Suppressor macrophage (primary cell): ENCODE measurements around the gene UBR3.

ENCODE experiments used
- DNase-seq, 4 experiments: peaks; one replicate each; pipeline ENCODE4 v3.0.0-alpha.2; 2020 to 2022

The UBR3 gene

GRCh38 chr2:170052151-170052550 is 224.9 kb downstream of the UBR3 start:
- peak; percentile 2 to 74 (median 38) for DNase-seq

DNA sequence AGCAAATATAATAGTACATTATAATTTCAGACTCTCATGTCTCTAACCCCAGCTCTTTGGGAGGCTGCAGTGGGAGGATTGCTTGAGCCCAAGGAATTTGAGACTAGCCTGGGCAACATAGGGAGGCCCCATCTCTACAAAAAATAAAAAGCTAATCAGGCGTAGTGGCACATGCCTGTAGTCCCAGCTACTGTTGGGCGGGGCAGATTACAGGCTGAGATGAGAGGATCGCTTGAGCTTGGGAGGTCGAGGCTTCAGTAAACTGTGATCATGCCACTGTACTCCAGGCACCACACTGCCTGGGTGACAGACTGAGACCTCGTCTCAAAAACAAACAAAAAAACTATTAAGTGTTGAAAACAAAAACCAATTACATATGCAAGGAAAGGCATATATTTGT is 227.7 kb downstream of the UBR3 start:
- no peak for DNase-seq

DNA sequence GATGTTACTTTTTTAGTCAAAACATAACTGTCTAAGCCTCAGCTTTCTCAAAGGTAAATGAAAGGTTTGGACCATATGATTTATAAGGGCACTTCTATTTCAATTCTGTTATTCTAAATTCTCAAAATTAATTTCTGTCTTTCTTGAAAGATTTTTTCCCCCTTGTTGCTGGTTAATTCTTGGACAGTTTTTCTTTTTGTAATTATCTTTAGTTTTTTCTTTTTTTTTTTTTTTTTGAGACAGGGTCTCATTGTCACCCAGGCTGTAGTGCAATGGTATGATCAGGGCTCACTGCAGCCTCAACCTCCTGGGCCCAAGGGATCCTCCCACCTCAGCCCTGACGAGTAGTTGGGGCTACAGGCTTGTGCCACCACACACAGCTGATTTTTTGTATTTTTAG is 229.6 kb downstream of the UBR3 start:
- DNase-seq = no peak

GRCh38 chr2:170063456-170064235 is 236.4 kb downstream of the UBR3 start:
- no peak for DNase-seq

GRCh38 chr2:170070778-170071177 is 243.5 kb downstream of the UBR3 start:
- DNase-seq = no peak

DNA sequence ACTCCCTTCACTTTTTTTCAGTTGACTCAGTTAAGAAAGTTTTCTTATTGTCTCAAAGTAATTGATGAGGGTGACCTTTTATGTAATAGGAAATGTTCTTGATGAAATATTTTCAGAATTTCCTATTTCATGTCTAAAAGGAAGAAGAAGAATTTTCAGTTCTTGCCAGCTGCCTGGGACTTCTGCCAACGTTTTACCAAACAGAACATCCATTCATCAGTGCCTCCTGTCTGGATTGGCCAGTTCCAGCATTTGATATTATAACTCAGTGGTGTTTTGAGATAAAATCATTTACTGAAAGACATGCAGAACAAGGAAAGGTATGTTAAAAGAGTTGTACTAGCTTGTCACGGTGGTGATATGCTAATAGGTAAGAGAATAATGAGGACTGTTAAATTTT is 246.0 kb downstream of the UBR3 start:
- peak in 3 of 4 experiments; percentile 2 to 16 (median 8) for DNase-seq

DNA sequence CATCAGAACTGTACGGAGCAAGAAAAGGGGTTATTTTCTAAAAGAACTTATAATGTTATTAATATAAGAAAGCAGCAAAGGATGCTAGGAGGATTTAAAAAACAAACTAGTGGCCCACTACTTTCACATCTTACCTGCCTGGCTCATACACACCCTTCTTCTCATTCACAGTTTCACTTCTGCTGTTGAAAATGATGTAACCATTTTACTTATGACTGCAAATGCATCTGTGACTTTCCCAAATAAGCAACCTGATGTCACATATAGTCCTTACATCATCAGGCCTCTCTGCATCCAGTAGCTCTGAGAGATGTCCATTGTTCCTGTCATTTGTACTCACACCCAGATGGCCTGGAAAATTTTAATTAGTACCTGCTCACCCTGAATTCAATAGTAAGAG is 248.9 kb downstream of the UBR3 start:
- peak in 1 of 4 experiments; percentile 1 for DNase-seq

DNA sequence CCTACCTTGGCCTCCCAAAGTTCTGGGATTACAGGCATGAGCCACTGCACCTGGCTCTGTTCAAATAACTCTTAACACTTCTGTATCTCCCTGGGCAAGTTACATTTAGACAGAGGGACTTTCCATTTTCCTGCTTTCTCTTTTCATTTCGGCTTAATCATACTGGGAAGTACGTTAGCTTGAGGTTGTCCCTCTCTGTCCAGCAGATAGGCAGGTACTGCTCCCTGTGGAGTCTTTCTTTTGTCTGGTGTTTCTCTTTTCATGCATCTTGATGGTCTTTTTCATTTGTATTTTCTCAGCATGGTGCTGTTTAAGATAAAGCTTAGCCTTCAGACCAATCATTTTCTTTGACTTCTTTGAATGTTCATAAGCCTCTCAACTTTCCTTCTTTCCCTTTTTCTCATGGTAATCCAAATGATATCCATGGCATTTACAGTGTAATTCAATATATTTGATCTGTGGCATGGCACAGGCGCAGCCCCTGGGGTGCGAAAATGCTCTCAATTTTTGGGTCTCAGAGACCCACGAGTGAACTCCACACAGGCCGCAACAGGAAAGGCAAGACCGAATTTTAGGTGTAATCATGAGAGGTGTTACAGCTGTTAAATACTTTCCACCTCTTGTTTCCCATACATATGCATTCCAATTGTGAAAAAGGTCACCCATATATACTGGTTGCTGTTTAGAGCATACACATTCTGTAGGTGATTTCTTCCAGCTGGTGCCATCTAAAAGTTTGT is 250.7 kb downstream of the UBR3 start:
- DNase-seq = no peak

GRCh38 chr2:170084820-170085491 is 257.7 kb downstream of the UBR3 start:
- no peak for DNase-seq

DNA sequence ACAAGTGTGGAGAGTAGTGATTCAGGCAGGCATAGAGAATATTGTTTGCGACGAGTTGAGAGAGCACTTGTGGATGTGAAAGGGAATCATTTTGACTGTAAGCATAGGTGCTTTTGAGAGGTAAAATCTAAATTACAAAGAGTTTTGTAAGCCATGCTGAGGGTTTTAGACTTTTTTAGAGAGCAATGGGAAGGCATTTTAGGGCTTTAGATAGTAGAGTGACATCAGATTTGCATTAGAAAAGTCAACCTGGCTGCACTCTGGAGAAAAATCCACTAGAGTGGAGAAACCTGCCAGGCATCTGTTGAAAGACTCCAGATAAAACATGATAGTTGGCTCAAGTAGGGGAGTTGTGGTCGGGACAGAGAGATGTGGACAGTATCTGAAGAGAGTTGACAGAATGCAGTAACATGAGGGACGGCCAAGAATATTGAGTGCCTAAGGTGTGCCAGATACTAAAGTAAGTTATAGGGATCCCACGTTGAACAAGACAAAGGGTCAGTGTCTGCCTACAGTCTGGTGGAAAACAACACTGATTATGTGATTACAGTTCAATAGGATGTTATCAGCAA is 258.9 kb downstream of the UBR3 start:
- DNase-seq = no peak

GRCh38 chr2:170086751-170087412 is 259.6 kb downstream of the UBR3 start:
- no peak for DNase-seq

- no peak for DNase-seq
Measured at GRCh38 chr2:170087413-170087793, 260.1 kb downstream of the UBR3 start.

- no peak for DNase-seq
Measured at GRCh38 chr2:170088776-170089175, 261.5 kb downstream of the UBR3 start.

DNA sequence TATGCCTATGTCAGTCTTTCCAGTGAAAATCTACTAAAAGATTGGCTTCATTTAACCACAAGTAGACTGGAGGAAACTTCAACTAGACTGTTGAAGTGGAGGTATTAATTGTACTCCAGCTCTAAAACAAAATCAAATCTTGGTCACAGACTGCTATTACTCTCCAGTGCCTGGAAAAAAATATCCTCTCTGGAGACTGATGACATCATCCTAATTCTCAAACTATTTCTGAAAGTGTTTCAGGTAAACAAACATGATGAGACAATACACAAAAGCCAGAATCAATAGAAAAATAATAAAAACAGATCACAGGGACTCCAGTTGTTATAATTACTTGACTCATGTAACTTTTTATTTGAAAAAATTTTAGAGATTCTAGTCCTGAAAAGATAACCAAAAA is 263.0 kb downstream of the UBR3 start:
- no peak for DNase-seq

DNA sequence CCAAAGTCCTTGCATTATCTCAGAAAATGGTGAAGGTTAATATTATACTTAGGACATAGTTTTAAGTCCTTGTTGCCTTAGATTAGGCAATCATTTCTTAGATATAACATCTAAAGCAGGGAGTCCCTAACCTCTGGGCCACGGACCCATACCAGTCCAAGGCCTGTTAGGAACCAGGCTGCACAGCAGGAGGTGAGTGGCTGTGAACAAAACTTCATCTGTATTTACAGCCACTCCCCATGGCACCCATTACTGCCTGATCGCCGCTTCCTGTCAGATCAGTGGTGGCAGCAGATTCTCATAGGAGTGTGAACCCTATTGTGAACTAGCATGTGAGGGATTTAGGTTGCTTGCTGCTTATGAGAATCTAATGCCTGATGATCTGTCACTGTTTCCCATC is 264.2 kb downstream of the UBR3 start:
- no peak for DNase-seq

DNA sequence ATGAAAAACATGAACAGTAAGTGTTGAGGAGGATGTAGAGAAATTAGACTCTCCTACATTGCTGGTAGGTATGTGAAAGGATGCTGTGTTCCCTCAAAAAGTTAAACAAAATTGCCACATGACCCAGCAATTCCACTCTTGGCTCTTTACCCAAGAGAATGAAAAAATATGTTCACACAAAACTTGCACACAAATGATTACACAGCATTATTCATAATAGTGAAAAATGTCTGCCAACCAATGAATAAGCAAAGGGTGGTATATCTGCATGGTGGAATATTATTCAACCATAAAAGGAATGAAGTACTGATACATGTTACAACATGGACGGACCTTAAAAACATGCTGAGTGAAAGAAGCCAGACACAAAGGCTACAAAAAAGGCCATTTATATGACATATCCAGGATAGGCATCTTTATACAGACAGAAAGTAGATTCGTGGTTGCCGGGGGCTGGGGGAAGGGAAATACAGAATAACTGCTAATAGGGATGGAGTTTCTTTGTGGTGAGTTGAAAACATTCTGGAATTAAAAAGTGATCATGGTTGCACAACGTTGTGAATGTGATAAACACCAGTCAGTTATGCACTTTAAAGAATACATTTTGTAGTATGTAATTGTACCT is 265.3 kb downstream of the UBR3 start:
- no peak for DNase-seq

DNA sequence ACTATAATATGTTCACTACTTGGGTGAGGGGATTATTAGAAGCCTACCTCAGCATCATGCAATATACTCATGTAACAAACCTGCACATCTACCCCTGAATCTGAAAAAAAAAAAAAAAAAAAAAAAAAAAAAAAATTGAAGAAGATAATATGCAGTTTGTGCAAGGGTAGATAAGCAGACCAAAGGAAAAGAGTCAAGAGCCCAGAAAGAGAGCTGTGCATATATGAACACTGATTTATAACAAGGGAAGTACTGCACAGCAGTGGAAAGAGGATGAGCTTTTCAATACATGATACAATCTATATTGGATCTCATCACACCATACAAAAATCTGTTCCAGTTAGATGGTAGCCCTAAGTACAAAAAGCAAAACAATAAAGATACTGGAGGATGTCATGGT is 268.1 kb downstream of the UBR3 start:
- DNase-seq = no peak

- DNase-seq = peak in 2 of 4 experiments; percentile 10 to 27
Measured at GRCh38 chr2:170098626-170099312, 271.5 kb downstream of the UBR3 start.

- DNase-seq = no peak
Measured at GRCh38 chr2:170101789-170102188, 274.5 kb downstream of the UBR3 start.

DNA sequence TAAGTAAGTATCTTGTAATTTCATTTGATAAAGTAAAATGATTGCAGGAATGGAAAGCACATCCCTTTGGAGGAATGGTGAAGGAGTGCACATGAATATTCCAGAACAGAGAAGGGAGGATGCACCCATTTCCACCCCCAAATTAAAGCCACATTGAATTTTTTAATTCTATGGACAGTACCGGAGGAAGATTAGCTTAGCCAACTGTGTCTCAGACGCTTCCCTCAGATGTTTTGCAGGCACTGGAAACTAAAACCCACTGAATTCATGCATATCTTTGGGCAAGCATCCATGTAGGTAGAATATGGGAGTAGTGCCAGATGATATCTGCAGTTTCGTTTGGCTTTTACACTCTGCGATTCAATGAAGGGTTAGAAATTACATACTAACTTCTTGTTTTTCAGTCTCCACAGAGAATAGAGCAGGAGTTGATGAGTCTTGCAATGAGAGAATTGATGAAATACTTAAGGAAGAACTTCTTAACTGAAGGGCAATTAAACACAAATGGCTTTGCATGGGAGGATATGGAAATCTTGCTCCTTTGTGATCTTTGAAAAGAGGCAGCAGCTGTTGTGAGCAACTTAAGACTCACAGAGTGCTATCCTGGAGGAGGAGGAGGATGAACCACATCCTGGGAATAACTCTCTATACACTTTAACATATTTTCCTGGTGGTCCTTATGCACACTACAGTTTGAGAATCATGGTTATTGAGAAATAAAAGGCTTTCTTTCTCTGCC is 279.0 kb downstream of the UBR3 start:
- no peak for DNase-seq
